Measurements from ENCODE around the gene CYP3A5. TPM values are rescaled to one million over a fixed set of nuclear protein-coding genes. Genes with fewer than 3 reads are reported as not detected.

The CYP3A5 gene
- total and polyA plus RNA-seq, 2 of the 8 experiments (the other 6 are each of a cell fraction or from before 2014, with no cell fraction given): 0.06 TPM; not detected in 1

- peaks cover 29 to 76% (median 63%) of the 10 kb centered on the region in 4 experiments for H3K36me3 ChIP-seq (ENCODE audit: control insufficient read depth in 2 of 4, insufficient read depth in 4 of 4, low read length in 3 of 4)
- H3K23ac ChIP-seq (ENCODE audit: insufficient read length): no peak overlapping the region
- no peak overlapping the region for H2BK120ac ChIP-seq (replicated peaks; ENCODE audit: low read depth, low read length)
- peaks cover 8% of the 10 kb centered on the region for H3K79me1 ChIP-seq (ENCODE audit: low read depth, low read length)
- TF ChIP-seq SRF (IDR thresholded peaks at IDR 0.05; ENCODE audit: low read depth, low read length) (no peak), CHD2 (IDR thresholded peaks at IDR 0.05; ENCODE audit: low read length) (no peak)
- H3K56ac ChIP-seq (replicated peaks; ENCODE audit: insufficient read length, low read depth, low read length): no peak overlapping the region
- no peak overlapping the region for H2BK12ac ChIP-seq (ENCODE audit: low read depth, low read length)
- H3K9ac ChIP-seq (replicated peaks in 1 of 4; ENCODE audit: extremely low read depth in 1 of 4, low read depth in 3 of 4, low read length in 3 of 4): no peak overlapping the region
- CTCF ChIA-PET (ENCODE audit: partially characterized antibody): interaction anchor here (0.9 to 1.5 kb wide), 5 partner anchors 8 to 370 kb away, joined by 3 to 5 read pairs (median 4); no protein-coding TSS in a partner anchor
- no peak overlapping the region for H3K27ac ChIP-seq (ENCODE audit: low read depth, low read length)
- no peaks in the 10 kb centered on the region; a peak in 2 of 7 replicates for H3K4me1 ChIP-seq (replicated peaks in 1 of 4; ENCODE audit: control insufficient read depth in 3 of 4, insufficient read depth in 4 of 4, low read length in 3 of 4)
- FAIRE-seq: no peak
- no peak for DNase-seq (ENCODE audit: low read depth in 1 of 2, low spot score in 2 of 2)
- H4K8ac ChIP-seq (ENCODE audit: extremely low read depth, insufficient read depth, low read length): no peak overlapping the region
- H3K4me3 ChIP-seq (ENCODE audit: extremely low read depth in 1 of 4, insufficient read depth in 2 of 4, low read depth in 3 of 4, low read length in 4 of 4): no peak overlapping the region
- POLR2A ChIA-PET (ENCODE audit: partially characterized antibody): interaction anchor here (0.7 to 1.4 kb wide), 4 partner anchors 8 to 323 kb away, joined by 3 to 6 read pairs (median 4); no protein-coding TSS in a partner anchor
- no peak overlapping the region for H3K14ac ChIP-seq (ENCODE audit: insufficient read length)
- no peak overlapping the region for H2AK5ac ChIP-seq (ENCODE audit: low read depth, low read length)
- no peaks in the 10 kb centered on the region for H3K27me3 ChIP-seq (replicated peaks in 1 of 4; ENCODE audit: control insufficient read depth in 3 of 4, extremely low read depth in 1 of 4, insufficient read depth in 3 of 4, low read length in 3 of 4)
- H3K18ac ChIP-seq (ENCODE audit: extremely low read depth, low read length): no peak overlapping the region
- no peak overlapping the region for H4K5ac ChIP-seq (ENCODE audit: insufficient read length, low read depth, low read length)
- no peaks in the 10 kb centered on the region for H3K9me3 ChIP-seq (ENCODE audit: insufficient read depth in 2 of 2, low read depth in 1 of 2, low read length in 1 of 2)
- no peak overlapping the region for H2BK5ac ChIP-seq (ENCODE audit: low read depth, low read length)
- H3K79me2 ChIP-seq (ENCODE audit: control insufficient read depth in 1 of 2, insufficient read depth in 2 of 2, low read length in 2 of 2): peaks cover 0 to 12% of the 10 kb centered on the region in 2 experiments; a peak in 1 of 4 replicates
- no peak overlapping the region for H4K91ac ChIP-seq (replicated peaks; ENCODE audit: insufficient read length, low read length)
- no peak overlapping the region for H2BK15ac ChIP-seq (ENCODE audit: low read length)
- H2BK20ac ChIP-seq (ENCODE audit: low read length): no peak overlapping the region
- WGBS, 2 experiments (ENCODE audit: extremely low coverage in 1 of 2, insufficient coverage in 1 of 2, insufficient read length in 1 of 2, insufficient replicate concordance in 2 of 2, low coverage in 1 of 2, low lambda C conversion rate in 2 of 2, missing lambda C conversion rate in 1 of 2): 93% methylated on average over 5 of the region's 5 CpGs; no CpG with 5 or more reads in 1 of the 2 experiments
- H2AFZ ChIP-seq (ENCODE audit: low read length): no peak overlapping the region
- no peak overlapping the region for H3K4me2 ChIP-seq (ENCODE audit: insufficient read depth in 1 of 2, low read depth in 2 of 2, low read length in 2 of 2)
- H4K20me1 ChIP-seq (replicated peaks in 1 of 2; ENCODE audit: control insufficient read depth in 1 of 2, insufficient read depth in 2 of 2, low read length in 2 of 2): peaks cover 0 to 8% of the 10 kb centered on the region in 2 experiments
- peaks cover 7% of the 10 kb centered on the region for H3K23me2 ChIP-seq (ENCODE audit: low read depth, low read length)
- H3K4ac ChIP-seq (replicated peaks; ENCODE audit: insufficient read length, low read depth, low read length): no peak overlapping the region
Observed at GRCh38 chr7:99621271-99621670, 58.5 kb downstream of the CYP3A5 start.

All from H1 (cell line).